Measurements from ENCODE around the gene PTPRJ. TPM values are rescaled to one million over a fixed set of nuclear protein-coding genes. Genes with fewer than 3 reads are reported as not detected.
A peak's percentile ranks its signal among the peaks of the same experiment; 100 is the strongest.

The PTPRJ gene
- total RNA-seq, 1 donor from 2014 or later: 18.9 TPM

GRCh38 chr11:48077251-48077650, 96.9 kb downstream of the PTPRJ start:
- no peaks in the 10 kb centered on the region for H3K9me3 Mint-ChIP-seq (ENCODE audit: low read depth)
- H3K4me1 Mint-ChIP-seq (ENCODE audit: low read depth): peaks cover 2% of the 10 kb centered on the region
- TF ChIP-seq CTCF (IDR thresholded peaks at IDR 0.05; ENCODE audit: unreplicated experiment): no peak
- H3K27me3 Mint-ChIP-seq: no peaks in the 10 kb centered on the region
- no peaks in the 10 kb centered on the region for H3K36me3 Mint-ChIP-seq (ENCODE audit: insufficient read depth)
- H3K4me3 Mint-ChIP-seq (ENCODE audit: low read depth): no peak overlapping the region
- DNase-seq (ENCODE audit: low spot score, unreplicated experiment): no peak
- H3K27ac Mint-ChIP-seq: no peak overlapping the region

GRCh38 chr11:48078689-48079088, 98.3 kb downstream of the PTPRJ start:
- peaks cover 1% of the 10 kb centered on the region for H3K36me3 Mint-ChIP-seq (ENCODE audit: insufficient read depth)
- no peaks in the 10 kb centered on the region for H3K9me3 Mint-ChIP-seq (ENCODE audit: low read depth)
- H3K4me3 Mint-ChIP-seq (ENCODE audit: low read depth): no peak overlapping the region
- H3K4me1 Mint-ChIP-seq (ENCODE audit: low read depth): peaks cover 2% of the 10 kb centered on the region
- no peaks in the 10 kb centered on the region for H3K27me3 Mint-ChIP-seq
- peak overlapping the region; percentile 0 for H3K27ac Mint-ChIP-seq
- DNase-seq (ENCODE audit: low spot score, unreplicated experiment): no peak
- no peak for TF ChIP-seq CTCF (IDR thresholded peaks at IDR 0.05; ENCODE audit: unreplicated experiment)

GRCh38 chr11:48079596-48079995, 99.2 kb downstream of the PTPRJ start:
- TF ChIP-seq CTCF (IDR thresholded peaks at IDR 0.05; ENCODE audit: unreplicated experiment): no peak

GRCh38 chr11:48080301-48080861, 100.0 kb downstream of the PTPRJ start:
- no peak for TF ChIP-seq CTCF (IDR thresholded peaks at IDR 0.05; ENCODE audit: unreplicated experiment)
- peaks cover 2% of the 10 kb centered on the region for H3K4me1 Mint-ChIP-seq (ENCODE audit: low read depth)
- DNase-seq (ENCODE audit: low spot score, unreplicated experiment): no peak
- H3K4me3 Mint-ChIP-seq (ENCODE audit: low read depth): no peak overlapping the region
- H3K36me3 Mint-ChIP-seq (ENCODE audit: insufficient read depth): peaks cover 2% of the 10 kb centered on the region
- no peak overlapping the region for H3K27ac Mint-ChIP-seq
- H3K9me3 Mint-ChIP-seq (ENCODE audit: low read depth): no peaks in the 10 kb centered on the region
- no peaks in the 10 kb centered on the region for H3K27me3 Mint-ChIP-seq

More at GRCh38 chr11:48079596-48079995, 99.2 kb downstream of the PTPRJ start:
- H3K36me3 Mint-ChIP-seq (ENCODE audit: insufficient read depth): peaks cover 2% of the 10 kb centered on the region
- no peaks in the 10 kb centered on the region for H3K9me3 Mint-ChIP-seq (ENCODE audit: low read depth)
- DNase-seq (ENCODE audit: low spot score, unreplicated experiment): no peak
- H3K4me3 Mint-ChIP-seq (ENCODE audit: low read depth): no peak overlapping the region
- peaks cover 2% of the 10 kb centered on the region for H3K4me1 Mint-ChIP-seq (ENCODE audit: low read depth)
- peak overlapping the region; percentile 14 for H3K27ac Mint-ChIP-seq
- H3K27me3 Mint-ChIP-seq: no peaks in the 10 kb centered on the region

- Mint-ChIP-seq H3K4me3 (ENCODE audit: low read depth) (no peak overlapping the region), H3K36me3 (ENCODE audit: insufficient read depth) (peaks cover 2% of the 10 kb centered on the region), H3K27ac (no peak overlapping the region), H3K27me3 (no peaks in the 10 kb centered on the region), H3K9me3 (ENCODE audit: low read depth) (no peaks in the 10 kb centered on the region), H3K4me1 (ENCODE audit: low read depth) (peaks cover 5% of the 10 kb centered on the region)
- no peak for DNase-seq (ENCODE audit: low spot score, unreplicated experiment)
- no peak for TF ChIP-seq CTCF (IDR thresholded peaks at IDR 0.05; ENCODE audit: unreplicated experiment)
These were observed 101.0 kb downstream of the PTPRJ start for GRCh38 chr11:48081151-48082010.
